ENCODE measurements around the gene ZNF638. TPM values are rescaled to one million over a fixed set of nuclear protein-coding genes. Genes with fewer than 3 reads are reported as not detected.

The ZNF638 gene
- total RNA-seq, 1 experiment from 2014 or later = 108 TPM

DNA sequence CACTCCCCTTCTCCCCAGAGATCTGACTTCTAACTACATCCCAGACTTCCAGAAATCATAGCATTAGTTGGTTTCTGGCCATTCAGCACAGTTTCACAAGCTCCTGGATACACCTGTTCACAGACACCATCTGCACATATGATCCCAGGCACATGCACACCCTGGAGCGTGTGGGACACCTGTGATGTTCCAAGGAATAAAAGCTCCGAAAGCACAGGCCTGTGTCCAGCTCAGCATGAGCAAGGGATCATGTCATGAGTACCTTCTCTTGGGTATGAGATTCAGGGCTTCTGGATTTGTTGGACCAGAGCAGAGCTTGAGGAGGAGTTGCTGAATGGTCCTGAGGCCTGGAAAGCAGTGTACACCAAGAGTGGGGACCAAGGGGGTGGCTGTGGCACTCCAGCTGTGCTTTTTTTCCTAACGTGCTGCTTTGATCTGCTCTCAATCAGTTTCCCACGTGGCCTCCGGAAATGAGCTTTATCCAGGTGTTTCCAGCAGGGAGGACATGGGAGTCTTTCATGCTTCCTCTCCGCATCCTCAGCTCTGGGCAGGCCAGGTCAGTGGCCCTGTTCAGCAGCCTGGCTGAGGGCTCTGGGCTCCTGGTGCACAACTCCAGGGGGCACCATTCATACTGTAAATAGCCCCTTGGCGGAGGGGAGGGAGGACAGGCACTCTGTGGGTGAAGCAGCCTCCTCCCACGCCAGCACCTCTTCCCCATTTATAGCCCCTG is 123.6 kb downstream of the ZNF638 start:
- POLR2A ChIA-PET = no interaction called here
- H3K27ac ChIP-seq (ENCODE audit: low read depth, low read length) = no peak overlapping the region
- H3K4me3 ChIP-seq (replicated peaks in 1 of 2; ENCODE audit: low read depth in 1 of 2, low read length in 2 of 2) = no peak overlapping the region
- DNase-seq (ENCODE audit: low read depth, low spot score) (no peak), ATAC-seq (no peak)
- no peaks in the 10 kb centered on the region for H4K20me1 ChIP-seq (ENCODE audit: insufficient read depth)
- H3K36me3 ChIP-seq (ENCODE audit: control insufficient read depth in 1 of 2, insufficient read depth in 2 of 2, low read length in 2 of 2) = no peaks in the 10 kb centered on the region
- no peak overlapping the region for H3K9ac ChIP-seq (ENCODE audit: low read length)
- no TSS peak for BruUV-seq (replicated peaks)
- CTCF ChIA-PET = interaction anchor here (0.9 kb wide), 1 partner anchor 55 kb away, joined by 3 read pairs; no protein-coding TSS in a partner anchor
- no peaks in the 10 kb centered on the region for H3K79me2 ChIP-seq (ENCODE audit: insufficient read depth, low read length)
- RAD21 ChIA-PET (ENCODE audit: low non-redundant PET in 1 of 2, low total read pairs in 2 of 2, uncharacterized antibody in 2 of 2, unreplicated experiment in 2 of 2) = interaction anchor here in 1 of 2 experiments (1.1 kb wide), 1 partner anchor 54 kb away, joined by 3 read pairs; no protein-coding TSS in a partner anchor
- no peaks in the 10 kb centered on the region for H3K27me3 ChIP-seq (ENCODE audit: insufficient read depth, low read length)
- intact Hi-C loops (cut with micrococcal nuclease) = no loop called here
- no peaks in the 10 kb centered on the region for H3K9me2 ChIP-seq (ENCODE audit: insufficient read depth)
- H2AFZ ChIP-seq (ENCODE audit: low read depth, low read length, poor library complexity, severe bottlenecking) = no peak overlapping the region
- peaks cover 5 to 16% of the 10 kb centered on the region in 2 experiments; a peak in 3 of 4 replicates for H3K4me1 ChIP-seq (ENCODE audit: control insufficient read depth in 1 of 2, insufficient read depth in 2 of 2, low read length in 2 of 2)
- H3K9me3 ChIP-seq (ENCODE audit: control insufficient read depth in 1 of 2, insufficient read depth in 1 of 2, low read depth in 1 of 2, low read length in 2 of 2) = no peaks in the 10 kb centered on the region
- TF ChIP-seq EZH2phosphoT487 (IDR thresholded peaks at IDR 0.05; ENCODE audit: borderline replicate concordance) (no peak), FOSL1 (IDR thresholded peaks at IDR 0.05; ENCODE audit: low read depth) (no peak), ZNF274 (IDR thresholded peaks at IDR 0.05; ENCODE audit: low read depth, low read length) (no peak), SRF (IDR thresholded peaks at IDR 0.05; ENCODE audit: low read depth) (no peak), EGR1 (IDR thresholded peaks at IDR 0.05; ENCODE audit: low read depth) (no peak), CBX3 (IDR thresholded peaks at IDR 0.05; ENCODE audit: low read depth) (no peak), POLR2AphosphoS5 (IDR thresholded peaks at IDR 0.05; ENCODE audit: low read depth, low read length) (no peak), SIN3A (IDR thresholded peaks at IDR 0.05; ENCODE audit: low read depth) (no peak), TCF7L2 (IDR thresholded peaks at IDR 0.05; ENCODE audit: borderline replicate concordance, extremely low read depth, insufficient read depth, insufficient read length) (no peak), YY1 (IDR thresholded peaks at IDR 0.05; ENCODE audit: extremely low read depth, insufficient replicate concordance, low read depth, low read length) (no peak), ZFX (IDR thresholded peaks at IDR 0.05) (no peak)
- TF ChIP-seq, protein P1, sequence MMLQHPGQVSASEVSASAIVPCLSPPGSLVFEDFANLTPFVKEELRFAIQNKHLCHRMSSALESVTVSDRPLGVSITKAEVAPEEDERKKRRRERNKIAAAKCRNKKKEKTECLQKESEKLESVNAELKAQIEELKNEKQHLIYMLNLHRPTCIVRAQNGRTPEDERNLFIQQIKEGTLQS (IDR thresholded peaks at IDR 0.05) = no peak
- H3K4me2 ChIP-seq (ENCODE audit: low read length) = no peak overlapping the region
